GM13976 (cell line): ENCODE data around the gene RRAS2.
"Not testable (repeated sequence)": the region's sequence is repeated elsewhere in the genome, so short reads cannot be mapped to it uniquely, and the experiment has no call there.

Experiments used
- DNase-seq: peaks from one replicate; pipeline ENCODE4 v3.0.0; 2012; ENCODE audit warnings: low spot score
- in situ Hi-C: fragments of 300-500 bp; cut with MboI; formaldehyde crosslinking; loops from one replicate; pipeline ENCODE4 v1.12.0; 2022; ENCODE audit warnings: low sequenced_read_pairs, mixed read lengths, inconsistent platforms; ENCODE audit not compliant: unreplicated experiment
- TF ChIP-seq, protein P1 (sequence below): IDR thresholded peaks from 2 replicates; pipeline ENCODE4 v1.5.1; 2012; ENCODE audit warnings: borderline replicate concordance, mild to moderate bottlenecking; ENCODE audit not compliant: insufficient read depth; ENCODE audit errors: extremely low read depth, missing control alignments, control extremely low read depth

Gene RRAS2

DNA sequence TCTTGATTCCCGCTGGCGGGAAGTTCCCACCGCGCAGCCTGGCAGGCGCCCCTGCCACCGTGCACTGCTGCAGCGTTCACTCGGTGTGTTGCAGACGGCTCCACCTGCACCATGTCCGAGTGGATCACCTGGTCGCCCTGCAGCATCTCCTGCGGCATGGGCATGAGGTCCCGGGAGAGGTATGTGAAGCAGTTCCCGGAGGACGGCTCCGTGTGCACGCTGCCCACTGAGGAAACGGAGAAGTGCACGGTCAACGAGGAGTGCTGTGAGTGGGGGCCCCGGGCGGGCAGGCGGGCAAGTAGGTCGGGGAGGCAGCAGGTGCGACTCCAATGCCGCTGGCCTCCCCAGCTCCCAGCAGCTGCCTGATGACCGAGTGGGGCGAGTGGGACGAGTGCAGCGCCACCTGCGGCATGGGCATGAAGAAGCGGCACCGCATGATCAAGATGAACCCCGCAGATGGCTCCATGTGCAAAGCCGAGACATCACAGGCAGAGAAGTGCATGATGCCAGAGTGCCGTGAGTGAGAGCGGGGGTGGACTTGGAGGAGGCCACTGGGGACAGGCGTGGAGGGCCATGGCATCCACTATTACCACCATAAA is 99.7 kb downstream of the RRAS2 start:
- in situ Hi-C loops: no loop called here

DNA sequence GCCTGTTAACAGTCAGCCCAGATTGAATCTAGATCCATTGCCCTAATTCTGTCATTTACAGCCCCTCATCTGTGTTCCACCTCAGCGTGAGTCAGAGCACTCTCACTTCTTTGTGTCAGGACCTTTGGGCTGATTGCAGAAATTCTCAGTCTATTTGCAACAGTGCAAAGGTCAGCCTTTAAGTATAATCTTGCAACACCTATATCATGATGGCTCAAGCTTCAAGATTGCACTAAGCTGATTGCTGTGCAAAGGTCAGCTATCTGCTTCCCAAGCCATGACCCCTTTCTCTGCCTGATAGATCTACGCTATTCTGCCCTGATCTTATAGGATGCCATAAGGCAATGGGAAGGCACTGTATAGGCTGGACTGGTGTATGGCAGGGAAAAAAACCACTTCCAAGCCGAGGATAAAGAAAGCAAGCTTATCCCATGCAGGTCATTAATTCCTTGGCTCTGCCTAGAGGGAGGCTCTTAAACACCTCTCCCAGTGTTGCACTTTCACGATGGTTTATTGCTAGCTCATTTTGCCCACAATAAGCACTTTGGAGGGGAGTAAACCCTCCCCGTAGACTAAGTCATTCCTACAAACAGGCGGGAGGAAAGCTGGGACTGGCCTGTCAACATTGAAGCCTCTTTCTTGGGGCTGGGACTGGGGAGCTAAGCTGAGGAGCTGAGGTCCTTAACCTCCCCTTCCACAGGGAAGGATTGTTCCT is 100.6 kb downstream of the RRAS2 start:
- TF ChIP-seq, protein P1, sequence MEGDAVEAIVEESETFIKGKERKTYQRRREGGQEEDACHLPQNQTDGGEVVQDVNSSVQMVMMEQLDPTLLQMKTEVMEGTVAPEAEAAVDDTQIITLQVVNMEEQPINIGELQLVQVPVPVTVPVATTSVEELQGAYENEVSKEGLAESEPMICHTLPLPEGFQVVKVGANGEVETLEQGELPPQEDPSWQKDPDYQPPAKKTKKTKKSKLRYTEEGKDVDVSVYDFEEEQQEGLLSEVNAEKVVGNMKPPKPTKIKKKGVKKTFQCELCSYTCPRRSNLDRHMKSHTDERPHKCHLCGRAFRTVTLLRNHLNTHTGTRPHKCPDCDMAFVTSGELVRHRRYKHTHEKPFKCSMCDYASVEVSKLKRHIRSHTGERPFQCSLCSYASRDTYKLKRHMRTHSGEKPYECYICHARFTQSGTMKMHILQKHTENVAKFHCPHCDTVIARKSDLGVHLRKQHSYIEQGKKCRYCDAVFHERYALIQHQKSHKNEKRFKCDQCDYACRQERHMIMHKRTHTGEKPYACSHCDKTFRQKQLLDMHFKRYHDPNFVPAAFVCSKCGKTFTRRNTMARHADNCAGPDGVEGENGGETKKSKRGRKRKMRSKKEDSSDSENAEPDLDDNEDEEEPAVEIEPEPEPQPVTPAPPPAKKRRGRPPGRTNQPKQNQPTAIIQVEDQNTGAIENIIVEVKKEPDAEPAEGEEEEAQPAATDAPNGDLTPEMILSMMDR: no peak
- in situ Hi-C loops: no loop called here
- DNase-seq: no peak

More for the DNA sequence above, 99.7 kb downstream of the RRAS2 start:
- TF ChIP-seq, protein P1: no peak
- DNase-seq: no peak

DNA sequence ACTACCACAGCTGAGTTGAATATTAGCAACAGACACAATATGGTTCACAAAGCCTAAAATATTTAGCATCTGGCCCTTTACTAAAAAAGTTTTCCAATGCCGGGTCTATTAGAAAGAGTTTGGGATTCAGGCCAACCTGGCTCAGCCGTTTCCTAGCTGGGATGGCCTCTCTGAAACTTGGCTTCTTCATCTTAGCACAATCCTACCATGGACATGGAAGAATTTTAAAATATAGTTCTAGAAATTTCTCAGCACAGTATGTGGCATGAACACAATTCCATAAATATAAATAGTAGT is 103.8 kb downstream of the RRAS2 start:
- TF ChIP-seq, protein P1: no peak
- in situ Hi-C loops: no loop called here

DNA sequence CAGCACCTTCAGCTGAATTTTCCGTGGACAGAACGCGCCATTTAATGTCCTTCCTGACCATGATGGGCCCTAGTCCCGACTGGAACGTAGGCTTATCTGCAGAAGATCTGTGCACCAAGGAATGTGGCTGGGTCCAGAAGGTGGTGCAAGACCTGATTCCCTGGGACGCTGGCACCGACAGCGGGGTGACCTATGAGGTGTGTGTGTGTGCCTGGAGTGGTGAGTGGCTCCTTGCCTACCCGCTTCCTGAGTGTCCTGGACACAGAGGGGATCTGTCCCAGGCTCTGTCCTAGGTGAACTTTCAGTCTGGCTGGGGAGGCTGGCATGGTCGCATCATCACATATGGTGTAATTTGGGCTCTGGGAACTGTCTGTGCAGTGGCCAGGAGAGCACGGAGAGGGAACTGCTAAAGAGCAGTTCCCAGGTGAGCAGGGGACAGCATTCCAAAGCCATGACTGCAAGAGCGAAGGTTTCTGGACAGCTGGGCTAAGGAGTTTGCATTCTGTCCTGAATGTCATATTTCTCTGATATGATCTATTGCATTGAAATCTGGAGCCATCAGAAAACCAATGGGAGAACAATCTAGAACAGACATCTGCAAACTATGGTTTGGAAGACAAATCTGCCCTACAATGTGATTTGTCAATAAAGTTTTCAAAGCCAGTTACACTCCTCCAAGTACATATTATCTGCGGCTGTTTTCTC is 104.3 kb downstream of the RRAS2 start:
- in situ Hi-C loops: no loop called here
- DNase-seq: no peak
- TF ChIP-seq, protein P1: no peak

More for the DNA sequence above, 103.8 kb downstream of the RRAS2 start:
- no peak for DNase-seq

DNA sequence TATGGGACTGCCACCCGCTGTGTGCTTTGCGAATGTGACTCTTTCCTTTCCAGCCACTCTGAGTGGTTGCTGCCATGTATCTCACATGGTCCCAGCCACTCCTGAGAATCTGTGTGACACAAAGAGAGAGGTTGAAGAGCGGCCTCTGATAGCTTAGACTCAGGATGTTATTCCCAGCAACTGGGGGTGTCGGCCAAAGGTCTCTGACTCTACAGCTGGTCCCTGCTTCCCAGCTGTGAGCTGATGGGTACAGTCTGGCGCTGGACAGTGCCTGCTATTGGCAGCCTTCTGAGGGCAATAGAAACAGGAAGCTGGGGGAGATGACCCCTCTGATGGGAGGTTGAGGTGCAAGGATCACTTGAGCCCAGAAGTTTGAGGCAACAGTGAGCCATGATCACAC is 105.1 kb downstream of the RRAS2 start:
- no peak for DNase-seq
- in situ Hi-C loops: no loop called here
- TF ChIP-seq, protein P1: no peak

DNA sequence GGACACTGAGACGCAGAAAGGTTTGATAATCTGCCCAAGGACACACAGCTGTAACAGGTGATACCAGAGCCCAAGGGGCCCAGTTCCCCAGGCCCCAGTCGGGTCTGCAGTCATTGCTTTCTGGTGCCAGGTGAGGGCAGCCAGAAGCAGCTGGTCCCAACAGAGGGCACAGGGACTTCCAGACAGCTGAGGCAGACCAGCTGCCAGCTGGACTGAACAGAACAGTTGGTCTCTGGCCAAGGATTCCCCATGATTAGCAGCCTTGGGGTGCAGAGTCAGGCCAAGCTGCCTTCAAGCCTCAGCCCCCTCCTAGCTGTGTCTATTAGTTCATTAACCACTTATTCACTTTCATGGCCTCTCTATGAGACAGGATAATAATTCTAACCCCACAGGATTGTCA is 105.6 kb downstream of the RRAS2 start:
- in situ Hi-C loops: no loop called here
- TF ChIP-seq, protein P1: no peak
- DNase-seq: no peak

DNA sequence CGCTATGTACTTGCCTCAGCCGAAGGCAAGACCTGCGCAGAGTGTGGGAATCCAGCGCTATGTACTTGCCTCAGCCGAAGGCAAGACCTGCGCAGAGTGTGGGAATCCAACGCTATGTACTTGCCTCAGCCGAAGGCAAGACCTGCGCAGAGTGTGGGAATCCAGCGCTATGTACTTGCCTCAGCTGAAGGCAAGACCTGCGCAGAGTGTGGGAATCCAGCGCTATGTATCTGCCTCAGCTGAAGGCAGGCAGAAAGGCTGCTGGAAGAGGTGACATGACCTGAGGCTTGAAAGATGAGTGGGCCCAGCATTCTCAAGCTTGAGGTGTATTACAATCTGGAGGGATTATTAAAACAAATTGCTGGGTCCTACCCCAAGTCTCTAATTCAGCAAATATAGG is 106.5 kb downstream of the RRAS2 start:
- in situ Hi-C loops, DNase-seq: not testable (repeated sequence)
